Esophagus squamous epithelium (tissue), 4 donors: ENCODE data around the gene SIL1.

Experiments
- POLR2A ChIP-seq, 4 donors: fragments of 450-650 bp; IDR thresholded peaks; one replicate each; pipeline ENCODE4 v1.6.1; 2017; ENCODE audit warnings: antibody characterized with exemption in 4 of 4, mild to moderate bottlenecking in 4 of 4, moderate library complexity in 3 of 4
- TF ChIP-seq, protein P1 (sequence below), 6 experiments: fragments of 450-650 bp in 4 of 6; fragments of 200-600 bp in 2 of 6; sonication (generic) in 2 of 6; IDR thresholded peaks; one replicate each; pipeline ENCODE4 v1.5.1; 2016 to 2019; ENCODE audit warnings: antibody characterized with exemption in 6 of 6, mild to moderate bottlenecking in 4 of 6, moderate library complexity in 4 of 6

DNA sequence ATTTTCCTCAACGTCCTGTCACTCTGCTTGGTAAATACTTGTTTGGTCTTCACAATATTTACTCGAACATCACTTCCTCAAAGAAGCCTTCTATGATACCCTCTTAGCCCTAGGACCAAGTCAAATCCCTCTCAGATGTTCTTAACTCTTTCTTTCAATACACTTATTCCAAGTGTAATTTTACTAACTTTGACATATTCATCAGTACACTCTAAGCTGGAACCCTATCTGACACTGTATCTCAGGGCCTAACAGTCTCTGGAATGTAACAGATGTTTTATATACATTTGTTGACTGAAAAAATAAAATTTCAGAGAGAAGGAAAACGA, 19.6 kb downstream of the SIL1 start:
- TF ChIP-seq, protein P1, sequence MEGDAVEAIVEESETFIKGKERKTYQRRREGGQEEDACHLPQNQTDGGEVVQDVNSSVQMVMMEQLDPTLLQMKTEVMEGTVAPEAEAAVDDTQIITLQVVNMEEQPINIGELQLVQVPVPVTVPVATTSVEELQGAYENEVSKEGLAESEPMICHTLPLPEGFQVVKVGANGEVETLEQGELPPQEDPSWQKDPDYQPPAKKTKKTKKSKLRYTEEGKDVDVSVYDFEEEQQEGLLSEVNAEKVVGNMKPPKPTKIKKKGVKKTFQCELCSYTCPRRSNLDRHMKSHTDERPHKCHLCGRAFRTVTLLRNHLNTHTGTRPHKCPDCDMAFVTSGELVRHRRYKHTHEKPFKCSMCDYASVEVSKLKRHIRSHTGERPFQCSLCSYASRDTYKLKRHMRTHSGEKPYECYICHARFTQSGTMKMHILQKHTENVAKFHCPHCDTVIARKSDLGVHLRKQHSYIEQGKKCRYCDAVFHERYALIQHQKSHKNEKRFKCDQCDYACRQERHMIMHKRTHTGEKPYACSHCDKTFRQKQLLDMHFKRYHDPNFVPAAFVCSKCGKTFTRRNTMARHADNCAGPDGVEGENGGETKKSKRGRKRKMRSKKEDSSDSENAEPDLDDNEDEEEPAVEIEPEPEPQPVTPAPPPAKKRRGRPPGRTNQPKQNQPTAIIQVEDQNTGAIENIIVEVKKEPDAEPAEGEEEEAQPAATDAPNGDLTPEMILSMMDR (IDR thresholded peaks at IDR 0.05) = no peak
- no peak for TF ChIP-seq POLR2A (IDR thresholded peaks at IDR 0.05)
